Heart right ventricle (tissue), 16 donors: ENCODE measurements around the gene TET3. TPM values are rescaled to one million over a fixed set of nuclear protein-coding genes. Genes with fewer than 3 reads are reported as not detected.

Source experiments
- ATAC-seq, 8 donors: fragments of 200-7000 bp; cut with Tn5 transposase; one replicate each; pipeline ENCODE4 v1.9.1; 2020; ENCODE audit warnings: mild to moderate bottlenecking in 8 of 8, moderate library complexity in 8 of 8, moderate number of reproducible peaks in 1 of 8
- DNase-seq, 2 donors: peaks; one replicate each; pipeline ENCODE4 v3.0.0-alpha.2; 2020
- H3K27ac ChIP-seq, 10 donors: fragments of 200-600 bp; sonication (generic) in 2 of 10; one replicate each; pipeline versions ENCODE4 v1.5.0 to v1.8.0; 2020 to 2022; ENCODE audit warnings: mild to moderate bottlenecking in 3 of 10
- H3K27me3 ChIP-seq, 7 donors: fragments of 200-600 bp; one replicate each; pipeline ENCODE4 v1.8.0; 2021 to 2022; ENCODE audit warnings: mild to moderate bottlenecking in 2 of 7
- H3K36me3 ChIP-seq, 9 donors: fragments of 200-600 bp; sonication (generic) in 1 of 9; one replicate each; pipeline versions ENCODE4 v1.5.0 to v1.8.0; 2020 to 2022; ENCODE audit warnings: mild to moderate bottlenecking in 2 of 9
- H3K4me1 ChIP-seq, 9 donors: fragments of 200-600 bp; sonication (generic) in 1 of 9; one replicate each; pipeline versions ENCODE4 v1.5.0 to v1.8.0; 2020 to 2022; ENCODE audit warnings: mild to moderate bottlenecking in 4 of 9
- H3K4me3 ChIP-seq, 10 donors: fragments of 200-600 bp; sonication (generic) in 2 of 10; one replicate each; pipeline versions ENCODE4 v1.5.0 to v1.8.0; 2020 to 2022; ENCODE audit warnings: mild to moderate bottlenecking in 7 of 10, moderate library complexity in 2 of 10
- H3K9me3 ChIP-seq, 11 donors: fragments of 200-600 bp in 10 of 11; sonication (generic) in 2 of 11; one replicate each; pipeline versions ENCODE4 v1.5.0 to v1.8.0; 2013 to 2022; ENCODE audit warnings: mild to moderate bottlenecking in 2 of 11, control low read depth in 1 of 11, moderate library complexity in 1 of 11
- WGBS, 2 donors: extraction: QIAGEN DNeasy Blood & Tissue Kit; methylation state at CpG; one replicate each; pipeline ENCODE4 v1.1.7; 2013; ENCODE audit warnings: inconsistent platforms in 1 of 2; 5-methylcytosine and 5-hydroxymethylcytosine counted together
- intact Hi-C, 10 donors: fragments of 100-400 bp; cut with DNase I; formaldehyde crosslinking; loops; one replicate each; pipeline versions ENCODE4 v1.11.1 to v1.14.2; 2022
- polyA plus RNA-seq, 2 donors: library from polyadenylated mRNA; stranded (reverse); fragments of 200-250 nt; gene quantifications; one replicate each; pipeline ENCODE4 v1.2.3, GENCODE V29; 2013
- total RNA-seq, 10 donors: library from RNA; stranded (reverse); fragmentation: NEBNext Ultra II Directional in 3 of 10; extraction: Animal tissue kit (Norgen Biotek cat#: 25700) in 3 of 10; gene quantifications; one replicate each; pipeline versions ENCODE4 v1.2.1 to v1.2.4, GENCODE V29; 2021 to 2023
- TF ChIP-seq, protein P1 (sequence below), 9 donors: fragments of 200-600 bp; sonication (generic) in 2 of 9; IDR thresholded peaks; one replicate each; pipeline versions ENCODE4 v1.5.0 to v1.8.0; 2021 to 2022; ENCODE audit warnings: antibody characterized with exemption in 9 of 9, mild to moderate bottlenecking in 5 of 9, moderate library complexity in 1 of 9
- donor health status: Arrhythmogenic right ventricular cardiomyopathy.
- donor health status: ischemic (EF 13 %, LVEDD 7.1; RV severe dilation, severe dysfunction).
- donor health status: healthy with polysubstance abuse.
- donor health status: DM: no; HTN: yes; CAD: no.
- donor health status: DM: no; HTN: no; CAD: no.
- donor health status: ischemic (EF 25% LVEDD 6.9; RV normal size, moderate dysfunction).
- donor health status: ischemic (EF 25% LVEDD 5.7; RV mildly dilated, moderate dysfunction).
- donor health status: healthy.
- donor health status: DM: yes; HTN: yes; CAD: no.
- donor health status: Ischemic cardiomyopathy.
- donor health status: ischemic (EF 35%, LVEDD 5.7; RV mildly dilated, moderate dysfunction).
- donor health status: nonischemic (EF 11% LVEDD 7.7; RV severe dilation, severe dysfunction).
- donor health status: DM: yes; HTN: yes; CAD: no.
- donor health status: PGD.
- donor health status: ischemic (EF 29% LVEDD 5.4; RV normal size, mild dysfunction).
- donor health status: nonischemic (EF 23%, LVEDD 6.1; RV moderate dilation, normal function).

TET3 gene
- total and polyA plus RNA-seq, 12 donors, result 1.1 to 8.0 (median 2.7) TPM

DNA sequence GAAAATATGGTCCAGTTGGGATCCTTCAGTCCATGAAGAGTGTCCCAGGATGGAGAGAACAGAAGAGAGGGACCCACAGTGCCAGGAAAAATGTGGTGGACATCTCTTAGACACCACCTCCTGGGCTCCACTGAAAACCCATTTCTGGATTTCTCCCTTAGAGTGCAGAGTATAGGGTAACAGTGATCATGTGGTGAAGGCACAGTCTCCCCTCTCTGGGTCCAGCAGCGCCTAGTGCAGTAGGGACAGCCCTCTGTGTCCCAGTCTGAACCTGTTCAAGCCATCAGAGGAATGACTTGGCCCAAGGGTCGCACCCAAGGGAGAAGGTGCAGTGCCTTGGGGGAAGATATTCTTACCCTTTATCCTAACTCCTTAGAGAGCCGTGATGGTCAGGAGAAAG lies 30.1 kb downstream of the TET3 start:
- DNase-seq, result no peak
- intact Hi-C loops, result loop anchor here in 1 of 10 donors (5.0 kb wide), 1 partner anchor 37 kb away; no protein-coding TSS in a partner anchor
- H3K27me3 ChIP-seq, result no peaks in the 10 kb centered on the region
- TF ChIP-seq, protein P1, sequence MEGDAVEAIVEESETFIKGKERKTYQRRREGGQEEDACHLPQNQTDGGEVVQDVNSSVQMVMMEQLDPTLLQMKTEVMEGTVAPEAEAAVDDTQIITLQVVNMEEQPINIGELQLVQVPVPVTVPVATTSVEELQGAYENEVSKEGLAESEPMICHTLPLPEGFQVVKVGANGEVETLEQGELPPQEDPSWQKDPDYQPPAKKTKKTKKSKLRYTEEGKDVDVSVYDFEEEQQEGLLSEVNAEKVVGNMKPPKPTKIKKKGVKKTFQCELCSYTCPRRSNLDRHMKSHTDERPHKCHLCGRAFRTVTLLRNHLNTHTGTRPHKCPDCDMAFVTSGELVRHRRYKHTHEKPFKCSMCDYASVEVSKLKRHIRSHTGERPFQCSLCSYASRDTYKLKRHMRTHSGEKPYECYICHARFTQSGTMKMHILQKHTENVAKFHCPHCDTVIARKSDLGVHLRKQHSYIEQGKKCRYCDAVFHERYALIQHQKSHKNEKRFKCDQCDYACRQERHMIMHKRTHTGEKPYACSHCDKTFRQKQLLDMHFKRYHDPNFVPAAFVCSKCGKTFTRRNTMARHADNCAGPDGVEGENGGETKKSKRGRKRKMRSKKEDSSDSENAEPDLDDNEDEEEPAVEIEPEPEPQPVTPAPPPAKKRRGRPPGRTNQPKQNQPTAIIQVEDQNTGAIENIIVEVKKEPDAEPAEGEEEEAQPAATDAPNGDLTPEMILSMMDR (IDR thresholded peaks at IDR 0.05), result no peak
- peaks cover 0 to 1% (median 0%) of the 10 kb centered on the region in 9 donors for H3K36me3 ChIP-seq
- no peak overlapping the region for H3K4me3 ChIP-seq
- ATAC-seq, result no peak
- peaks cover 0 to 16% (median 11%) of the 10 kb centered on the region in 9 donors for H3K4me1 ChIP-seq
- WGBS, 2 donors, result 92 to 96% methylated on average over 3 of the region's 3 CpGs
- no peak overlapping the region for H3K27ac ChIP-seq
- no peaks in the 10 kb centered on the region for H3K9me3 ChIP-seq

GRCh38 chr2:74017223-74017622 lies 32.5 kb downstream of the TET3 start:
- 99 to 100% methylated on average over 3 of the region's 3 CpGs for WGBS, 2 donors
- Histone ChIP-seq H3K4me1 (peaks cover 0 to 29% (median 26%) of the 10 kb centered on the region in 9 donors), H3K4me3 (no peak overlapping the region), H3K36me3 (no peaks in the 10 kb centered on the region), H3K27me3 (no peaks in the 10 kb centered on the region), H3K27ac (no peak overlapping the region), H3K9me3 (no peaks in the 10 kb centered on the region)
- DNase-seq (no peak), ATAC-seq (no peak)
- intact Hi-C loops, result no loop called here
- TF ChIP-seq, protein P1 (IDR thresholded peaks at IDR 0.05), result no peak

DNA sequence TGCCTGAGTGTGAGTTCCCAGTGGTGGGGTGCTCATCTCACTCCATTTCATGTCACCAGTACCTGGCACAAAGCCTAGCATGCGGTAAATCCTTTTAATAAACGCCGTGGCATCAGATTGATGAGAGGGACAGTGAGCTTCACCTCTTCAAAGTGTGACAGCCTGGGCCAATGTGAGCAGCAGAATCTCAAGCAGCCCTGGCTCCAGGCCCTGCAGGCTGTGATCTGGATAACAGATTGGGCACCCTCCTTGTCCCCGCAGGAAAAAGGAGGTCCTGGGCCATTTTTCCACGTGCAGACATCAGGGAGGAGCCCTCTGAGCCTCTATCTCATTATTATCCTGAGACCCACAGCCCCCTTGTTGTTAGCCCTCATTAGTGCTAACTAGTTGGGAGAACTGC lies 34.8 kb downstream of the TET3 start:
- Histone ChIP-seq H3K4me3 (no peak overlapping the region), H3K36me3 (no peaks in the 10 kb centered on the region), H3K27me3 (no peaks in the 10 kb centered on the region), H3K27ac (no peak overlapping the region), H3K4me1 (peaks cover 0 to 36% (median 27%) of the 10 kb centered on the region in 9 donors), H3K9me3 (no peaks in the 10 kb centered on the region)
- 30 to 41% methylated on average over 5 of the region's 5 CpGs for WGBS, 2 donors
- TF ChIP-seq, protein P1 (IDR thresholded peaks at IDR 0.05), result no peak
- DNase-seq (no peak), ATAC-seq (peak in 5 of 8 donors; percentile 11 to 53 (median 42))
- intact Hi-C loops, result no loop called here

DNA sequence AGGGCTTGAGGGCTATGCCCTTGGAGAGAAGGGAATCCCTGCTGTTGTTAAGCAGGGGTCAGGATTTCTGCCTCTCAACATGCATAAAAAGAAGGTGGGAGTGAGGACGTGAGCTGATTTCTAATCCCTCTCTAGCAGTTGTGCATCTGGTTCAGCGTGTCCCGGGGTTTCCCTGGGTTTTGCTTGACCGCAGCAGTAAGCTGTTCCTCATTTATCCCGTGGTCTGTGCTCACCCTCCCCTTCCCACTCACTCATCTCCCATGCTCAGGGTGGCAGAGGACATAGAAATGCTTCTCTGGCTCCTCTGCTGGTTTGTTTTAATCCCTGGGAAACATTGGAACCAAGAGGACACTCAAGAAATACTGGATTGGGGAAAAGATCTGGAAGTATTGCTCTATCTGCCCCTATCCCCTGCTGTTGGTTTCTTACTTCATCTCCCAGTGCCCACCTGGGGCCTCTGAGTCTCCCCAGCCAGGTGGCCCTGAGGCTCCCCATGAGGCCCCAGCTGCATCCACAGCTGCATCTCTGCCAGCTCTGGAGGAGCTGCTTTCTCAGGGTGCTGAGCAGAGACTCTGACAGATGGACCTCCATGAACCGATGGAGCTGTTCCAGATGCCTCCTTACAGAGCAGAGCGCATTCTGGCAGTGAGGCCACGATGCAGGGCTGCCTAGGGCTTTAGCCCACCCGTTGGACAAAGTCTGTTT lies 36.1 kb downstream of the TET3 start:
- H3K4me1 ChIP-seq, result peaks cover 0 to 46% (median 27%) of the 10 kb centered on the region in 9 donors
- no peak overlapping the region for H3K4me3 ChIP-seq
- intact Hi-C loops, result no loop called here
- peak in 7 of 8 donors; percentile 59 to 83 (median 74) for ATAC-seq
- H3K27ac ChIP-seq, result peak overlapping the region in 1 of 10 donors; percentile 41
- no peaks in the 10 kb centered on the region for H3K36me3 ChIP-seq
- H3K9me3 ChIP-seq, result no peaks in the 10 kb centered on the region
- H3K27me3 ChIP-seq, result no peaks in the 10 kb centered on the region
- TF ChIP-seq, protein P1 (IDR thresholded peaks at IDR 0.05), result no peak
- DNase-seq, result no peak
- 77 to 79% methylated on average over 9 of the region's 9 CpGs for WGBS, 2 donors
